HEK293 (cell line): ENCODE measurements around the gene PARS2.

Experiments
- CTCF ChIA-PET: fragments of 350-600 bp; formaldehyde crosslinking; extraction: SDS; loops from one replicate; lab custom pipeline; 2021; ENCODE audit warnings: antibody characterized with exemption; lab: Yijun Ruan, JAX
- POLR2A ChIA-PET: fragments of 300-600 bp; formaldehyde crosslinking; extraction: SDS; loops from one replicate; lab custom pipeline; 2020; ENCODE audit warnings: antibody characterized with exemption, inconsistent platforms; lab: Yijun Ruan, JAX
- H3K27ac ChIP-seq: fragments of 200-500 bp; sonication (Bioruptor generic); 2 replicates; pipeline ENCODE4 v1.5.1; 2014; ENCODE audit warnings: low read depth, low read length, control low read depth, inconsistent platforms; ENCODE audit errors: extremely low read depth
- H3K36me3 ChIP-seq, 2 experiments: fragments of 200-500 bp in 1 of 2; sonication (Bioruptor generic) in 1 of 2; 1 replicate in 1 of 2; 2 replicates in 1 of 2; pipeline ENCODE4 v1.5.1; 2014 to 2017; ENCODE audit warnings: inconsistent platforms in 2 of 2, low read length in 2 of 2; ENCODE audit not compliant: control insufficient read depth in 2 of 2, insufficient read depth in 1 of 2
- H3K4me1 ChIP-seq: fragments of 200-500 bp; sonication (Bioruptor generic); 2 replicates; pipeline ENCODE4 v1.5.1; 2014; ENCODE audit warnings: mild to moderate bottlenecking, low read length, inconsistent platforms; ENCODE audit not compliant: control insufficient read depth, insufficient read depth
- H3K4me3 ChIP-seq: 2 replicates; pipeline ENCODE4 v1.5.1; 2011; ENCODE audit warnings: low read depth, mild to moderate bottlenecking, control low read depth, low read length, moderate library complexity
- H3K9me3 ChIP-seq: fragments of 200-500 bp; sonication (Bioruptor generic); 2 replicates; pipeline ENCODE4 v1.5.1; 2014; ENCODE audit warnings: low read depth, low read length, inconsistent platforms; ENCODE audit not compliant: control insufficient read depth, insufficient read depth
- ZBTB17 ChIP-seq: fragments of 450-650 bp; formaldehyde crosslinking; IDR thresholded peaks from 2 replicates; pipeline ENCODE4 v1.5.1; 2016; ENCODE audit warnings: missing biosample characterization, missing genetic modification characterization
- ZFP69B ChIP-seq: fragments of 450-650 bp; formaldehyde crosslinking; IDR thresholded peaks from 2 replicates; pipeline ENCODE4 v1.5.1; 2016; ENCODE audit warnings: missing biosample characterization, missing genetic modification characterization
- ZNF626 ChIP-seq: fragments of 450-650 bp; sonication (Bioruptor Pico); formaldehyde crosslinking; IDR thresholded peaks from 2 replicates; pipeline ENCODE4 v1.5.1; 2018; ENCODE audit warnings: missing biosample characterization, missing genetic modification characterization, inconsistent platforms
- TF ChIP-seq, protein P1 (sequence below): fragments of 450-650 bp; formaldehyde crosslinking; conservative IDR thresholded peaks from 2 replicates; pipeline ENCODE4 v1.5.1; 2016; ENCODE audit warnings: low read depth, missing biosample characterization, missing genetic modification characterization
- TF ChIP-seq, protein P2 (sequence below): fragments of 450-650 bp; formaldehyde crosslinking; IDR thresholded peaks from 2 replicates; pipeline ENCODE4 v1.5.1; 2016; ENCODE audit warnings: missing biosample characterization, missing genetic modification characterization
- TF ChIP-seq, protein P3 (sequence below): fragments of 450-650 bp; formaldehyde crosslinking; IDR thresholded peaks from 2 replicates; pipeline ENCODE4 v1.5.1; 2017; ENCODE audit warnings: missing biosample characterization, missing genetic modification characterization
- TF ChIP-seq, protein P4 (sequence below): fragments of 450-650 bp; formaldehyde crosslinking; IDR thresholded peaks from 2 replicates; pipeline ENCODE4 v1.5.0; 2017; ENCODE audit warnings: missing biosample characterization, missing genetic modification characterization, borderline replicate concordance
- TF ChIP-seq, protein P5 (sequence below): fragments of 450-650 bp; formaldehyde crosslinking; IDR thresholded peaks from 2 replicates; pipeline ENCODE4 v1.5.1; 2016; ENCODE audit warnings: missing biosample characterization, missing genetic modification characterization
- TF ChIP-seq, protein P6 (sequence below): fragments of 450-650 bp; formaldehyde crosslinking; IDR thresholded peaks from 2 replicates; pipeline ENCODE4 v1.5.1; 2016; ENCODE audit warnings: missing biosample characterization, missing genetic modification characterization

The PARS2 gene

DNA sequence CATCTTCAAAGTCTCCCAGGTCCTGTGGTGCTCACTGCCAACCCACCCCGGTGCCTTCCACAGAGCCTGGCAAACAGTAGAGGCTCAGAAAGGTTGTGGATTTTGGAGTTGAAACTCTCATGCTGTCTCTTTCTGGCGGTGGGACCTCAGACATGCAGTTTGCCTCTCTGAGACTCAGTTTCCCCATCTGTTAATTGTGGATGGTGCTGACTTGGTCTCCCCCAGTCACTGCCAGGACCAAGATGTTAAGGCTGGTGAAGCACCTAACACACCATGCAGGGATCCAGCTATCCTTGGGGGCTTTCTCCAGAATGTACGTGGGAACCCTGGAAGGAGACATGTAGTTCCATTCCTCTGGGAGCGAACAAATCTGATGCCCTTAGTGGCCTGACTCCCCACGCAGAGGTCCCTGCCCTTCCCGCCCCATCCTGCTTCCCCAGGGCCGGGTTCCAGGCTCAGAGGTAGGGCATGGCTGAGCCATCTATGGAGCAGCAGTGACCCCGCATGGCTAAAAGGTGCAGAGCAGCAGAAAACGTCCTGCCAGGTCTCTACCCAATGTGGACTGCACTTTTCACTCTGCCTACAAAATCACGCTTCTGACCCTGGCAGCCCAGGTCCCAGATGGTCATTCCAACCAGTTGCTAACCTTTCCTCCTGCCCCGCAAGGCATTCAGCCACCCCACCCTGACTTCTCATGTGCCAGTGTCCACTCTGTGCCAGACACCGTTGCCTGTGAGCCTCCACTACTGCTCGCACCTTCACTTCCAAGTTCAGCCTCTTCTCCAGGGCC is 46.0 kb upstream of the PARS2 start (continued):
- TF ChIP-seq, protein P1, sequence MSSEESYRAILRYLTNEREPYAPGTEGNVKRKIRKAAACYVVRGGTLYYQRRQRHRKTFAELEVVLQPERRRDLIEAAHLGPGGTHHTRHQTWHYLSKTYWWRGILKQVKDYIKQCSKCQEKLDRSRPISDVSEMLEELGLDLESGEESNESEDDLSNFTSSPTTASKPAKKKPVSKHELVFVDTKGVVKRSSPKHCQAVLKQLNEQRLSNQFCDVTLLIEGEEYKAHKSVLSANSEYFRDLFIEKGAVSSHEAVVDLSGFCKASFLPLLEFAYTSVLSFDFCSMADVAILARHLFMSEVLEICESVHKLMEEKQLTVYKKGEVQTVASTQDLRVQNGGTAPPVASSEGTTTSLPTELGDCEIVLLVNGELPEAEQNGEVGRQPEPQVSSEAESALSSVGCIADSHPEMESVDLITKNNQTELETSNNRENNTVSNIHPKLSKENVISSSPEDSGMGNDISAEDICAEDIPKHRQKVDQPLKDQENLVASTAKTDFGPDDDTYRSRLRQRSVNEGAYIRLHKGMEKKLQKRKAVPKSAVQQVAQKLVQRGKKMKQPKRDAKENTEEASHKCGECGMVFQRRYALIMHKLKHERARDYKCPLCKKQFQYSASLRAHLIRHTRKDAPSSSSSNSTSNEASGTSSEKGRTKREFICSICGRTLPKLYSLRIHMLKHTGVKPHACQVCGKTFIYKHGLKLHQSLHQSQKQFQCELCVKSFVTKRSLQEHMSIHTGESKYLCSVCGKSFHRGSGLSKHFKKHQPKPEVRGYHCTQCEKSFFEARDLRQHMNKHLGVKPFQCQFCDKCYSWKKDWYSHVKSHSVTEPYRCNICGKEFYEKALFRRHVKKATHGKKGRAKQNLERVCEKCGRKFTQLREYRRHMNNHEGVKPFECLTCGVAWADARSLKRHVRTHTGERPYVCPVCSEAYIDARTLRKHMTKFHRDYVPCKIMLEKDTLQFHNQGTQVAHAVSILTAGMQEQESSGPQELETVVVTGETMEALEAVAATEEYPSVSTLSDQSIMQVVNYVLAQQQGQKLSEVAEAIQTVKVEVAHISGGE (tag by site-specific recombination) = no peak
- TF ChIP-seq, protein P2, sequence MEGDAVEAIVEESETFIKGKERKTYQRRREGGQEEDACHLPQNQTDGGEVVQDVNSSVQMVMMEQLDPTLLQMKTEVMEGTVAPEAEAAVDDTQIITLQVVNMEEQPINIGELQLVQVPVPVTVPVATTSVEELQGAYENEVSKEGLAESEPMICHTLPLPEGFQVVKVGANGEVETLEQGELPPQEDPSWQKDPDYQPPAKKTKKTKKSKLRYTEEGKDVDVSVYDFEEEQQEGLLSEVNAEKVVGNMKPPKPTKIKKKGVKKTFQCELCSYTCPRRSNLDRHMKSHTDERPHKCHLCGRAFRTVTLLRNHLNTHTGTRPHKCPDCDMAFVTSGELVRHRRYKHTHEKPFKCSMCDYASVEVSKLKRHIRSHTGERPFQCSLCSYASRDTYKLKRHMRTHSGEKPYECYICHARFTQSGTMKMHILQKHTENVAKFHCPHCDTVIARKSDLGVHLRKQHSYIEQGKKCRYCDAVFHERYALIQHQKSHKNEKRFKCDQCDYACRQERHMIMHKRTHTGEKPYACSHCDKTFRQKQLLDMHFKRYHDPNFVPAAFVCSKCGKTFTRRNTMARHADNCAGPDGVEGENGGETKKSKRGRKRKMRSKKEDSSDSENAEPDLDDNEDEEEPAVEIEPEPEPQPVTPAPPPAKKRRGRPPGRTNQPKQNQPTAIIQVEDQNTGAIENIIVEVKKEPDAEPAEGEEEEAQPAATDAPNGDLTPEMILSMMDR (tag by site-specific recombination) = peak; percentile 94
- TF ChIP-seq ZNF626 = no peak
- TF ChIP-seq, protein P3, sequence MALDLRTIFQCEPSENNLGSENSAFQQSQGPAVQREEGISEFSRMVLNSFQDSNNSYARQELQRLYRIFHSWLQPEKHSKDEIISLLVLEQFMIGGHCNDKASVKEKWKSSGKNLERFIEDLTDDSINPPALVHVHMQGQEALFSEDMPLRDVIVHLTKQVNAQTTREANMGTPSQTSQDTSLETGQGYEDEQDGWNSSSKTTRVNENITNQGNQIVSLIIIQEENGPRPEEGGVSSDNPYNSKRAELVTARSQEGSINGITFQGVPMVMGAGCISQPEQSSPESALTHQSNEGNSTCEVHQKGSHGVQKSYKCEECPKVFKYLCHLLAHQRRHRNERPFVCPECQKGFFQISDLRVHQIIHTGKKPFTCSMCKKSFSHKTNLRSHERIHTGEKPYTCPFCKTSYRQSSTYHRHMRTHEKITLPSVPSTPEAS (tag by site-specific recombination) = no peak
- no peak for TF ChIP-seq ZBTB17
- TF ChIP-seq, protein P4, sequence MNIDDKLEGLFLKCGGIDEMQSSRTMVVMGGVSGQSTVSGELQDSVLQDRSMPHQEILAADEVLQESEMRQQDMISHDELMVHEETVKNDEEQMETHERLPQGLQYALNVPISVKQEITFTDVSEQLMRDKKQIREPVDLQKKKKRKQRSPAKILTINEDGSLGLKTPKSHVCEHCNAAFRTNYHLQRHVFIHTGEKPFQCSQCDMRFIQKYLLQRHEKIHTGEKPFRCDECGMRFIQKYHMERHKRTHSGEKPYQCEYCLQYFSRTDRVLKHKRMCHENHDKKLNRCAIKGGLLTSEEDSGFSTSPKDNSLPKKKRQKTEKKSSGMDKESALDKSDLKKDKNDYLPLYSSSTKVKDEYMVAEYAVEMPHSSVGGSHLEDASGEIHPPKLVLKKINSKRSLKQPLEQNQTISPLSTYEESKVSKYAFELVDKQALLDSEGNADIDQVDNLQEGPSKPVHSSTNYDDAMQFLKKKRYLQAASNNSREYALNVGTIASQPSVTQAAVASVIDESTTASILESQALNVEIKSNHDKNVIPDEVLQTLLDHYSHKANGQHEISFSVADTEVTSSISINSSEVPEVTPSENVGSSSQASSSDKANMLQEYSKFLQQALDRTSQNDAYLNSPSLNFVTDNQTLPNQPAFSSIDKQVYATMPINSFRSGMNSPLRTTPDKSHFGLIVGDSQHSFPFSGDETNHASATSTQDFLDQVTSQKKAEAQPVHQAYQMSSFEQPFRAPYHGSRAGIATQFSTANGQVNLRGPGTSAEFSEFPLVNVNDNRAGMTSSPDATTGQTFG (tag by site-specific recombination) = no peak
- TF ChIP-seq, protein P5, sequence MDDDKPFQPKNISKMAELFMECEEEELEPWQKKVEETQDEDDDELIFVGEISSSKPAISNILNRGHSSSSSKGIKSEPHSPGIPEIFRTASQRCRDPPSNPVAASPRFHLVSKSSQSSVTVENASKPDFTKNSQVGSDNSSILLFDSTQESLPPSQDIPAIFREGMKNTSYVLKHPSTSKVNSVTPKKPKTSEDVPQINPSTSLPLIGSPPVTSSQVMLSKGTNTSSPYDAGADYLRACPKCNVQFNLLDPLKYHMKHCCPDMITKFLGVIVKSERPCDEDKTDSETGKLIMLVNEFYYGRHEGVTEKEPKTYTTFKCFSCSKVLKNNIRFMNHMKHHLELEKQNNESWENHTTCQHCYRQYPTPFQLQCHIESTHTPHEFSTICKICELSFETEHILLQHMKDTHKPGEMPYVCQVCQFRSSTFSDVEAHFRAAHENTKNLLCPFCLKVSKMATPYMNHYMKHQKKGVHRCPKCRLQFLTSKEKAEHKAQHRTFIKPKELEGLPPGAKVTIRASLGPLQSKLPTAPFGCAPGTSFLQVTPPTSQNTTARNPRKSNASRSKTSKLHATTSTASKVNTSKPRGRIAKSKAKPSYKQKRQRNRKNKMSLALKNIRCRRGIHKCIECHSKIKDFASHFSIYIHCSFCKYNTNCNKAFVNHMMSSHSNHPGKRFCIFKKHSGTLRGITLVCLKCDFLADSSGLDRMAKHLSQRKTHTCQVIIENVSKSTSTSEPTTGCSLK (tag by site-specific recombination) = no peak

DNA sequence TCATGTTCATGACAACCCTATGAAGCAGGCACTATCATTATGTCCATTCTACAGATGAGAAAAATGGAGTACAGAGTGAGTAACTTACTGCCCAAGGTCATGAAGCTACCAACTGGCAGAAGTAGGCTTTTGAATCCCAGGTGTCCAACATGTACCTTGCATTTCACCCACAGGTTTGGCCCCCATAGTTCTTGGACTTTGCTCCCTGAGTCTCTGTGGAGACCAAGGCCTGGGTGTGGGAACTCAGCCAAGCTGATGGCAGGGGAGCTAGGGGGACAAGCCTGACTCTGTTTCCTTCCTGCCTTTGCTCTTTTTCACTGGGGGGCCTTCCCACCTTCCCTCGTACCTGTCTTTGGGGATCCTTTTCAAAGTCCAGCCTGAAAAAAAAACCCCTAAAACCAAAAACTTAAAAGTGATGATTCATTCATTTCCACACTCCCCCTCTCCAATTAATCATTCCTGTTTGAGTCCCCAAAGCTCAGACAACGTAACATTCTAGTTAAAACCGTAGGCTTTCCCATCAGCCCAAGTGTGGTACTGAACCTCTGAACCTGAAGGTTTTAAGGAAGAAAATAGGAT is 45.3 kb upstream of the PARS2 start:
- Histone ChIP-seq H3K4me3 (no peak overlapping the region), H3K4me1 (no peaks in the 10 kb centered on the region), H3K9me3 (no peaks in the 10 kb centered on the region), H3K36me3 (no peaks in the 10 kb centered on the region)
- CTCF ChIA-PET = interaction anchor here (0.5 to 2.4 kb wide), 24 partner anchors 10 to 1324 kb away, joined by 3 to 12 read pairs (median 3); no protein-coding TSS in a partner anchor
- TF ChIP-seq, protein P6, sequence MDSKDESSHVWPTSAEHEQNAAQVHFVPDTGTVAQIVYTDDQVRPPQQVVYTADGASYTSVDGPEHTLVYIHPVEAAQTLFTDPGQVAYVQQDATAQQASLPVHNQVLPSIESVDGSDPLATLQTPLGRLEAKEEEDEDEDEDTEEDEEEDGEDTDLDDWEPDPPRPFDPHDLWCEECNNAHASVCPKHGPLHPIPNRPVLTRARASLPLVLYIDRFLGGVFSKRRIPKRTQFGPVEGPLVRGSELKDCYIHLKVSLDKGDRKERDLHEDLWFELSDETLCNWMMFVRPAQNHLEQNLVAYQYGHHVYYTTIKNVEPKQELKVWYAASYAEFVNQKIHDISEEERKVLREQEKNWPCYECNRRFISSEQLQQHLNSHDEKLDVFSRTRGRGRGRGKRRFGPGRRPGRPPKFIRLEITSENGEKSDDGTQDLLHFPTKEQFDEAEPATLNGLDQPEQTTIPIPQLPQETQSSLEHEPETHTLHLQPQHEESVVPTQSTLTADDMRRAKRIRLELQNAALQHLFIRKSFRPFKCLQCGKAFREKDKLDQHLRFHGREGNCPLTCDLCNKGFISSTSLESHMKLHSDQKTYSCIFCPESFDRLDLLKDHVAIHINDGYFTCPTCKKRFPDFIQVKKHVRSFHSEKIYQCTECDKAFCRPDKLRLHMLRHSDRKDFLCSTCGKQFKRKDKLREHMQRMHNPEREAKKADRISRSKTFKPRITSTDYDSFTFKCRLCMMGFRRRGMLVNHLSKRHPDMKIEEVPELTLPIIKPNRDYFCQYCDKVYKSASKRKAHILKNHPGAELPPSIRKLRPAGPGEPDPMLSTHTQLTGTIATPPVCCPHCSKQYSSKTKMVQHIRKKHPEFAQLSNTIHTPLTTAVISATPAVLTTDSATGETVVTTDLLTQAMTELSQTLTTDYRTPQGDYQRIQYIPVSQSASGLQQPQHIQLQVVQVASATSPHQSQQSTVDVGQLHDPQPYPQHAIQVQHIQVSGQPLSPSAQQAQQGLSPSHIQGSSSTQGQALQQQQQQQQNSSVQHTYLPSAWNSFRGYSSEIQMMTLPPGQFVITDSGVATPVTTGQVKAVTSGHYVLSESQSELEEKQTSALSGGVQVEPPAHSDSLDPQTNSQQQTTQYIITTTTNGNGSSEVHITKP (tag by site-specific recombination) = peak; percentile 84
- no peak for TF ChIP-seq ZFP69B (tag by site-specific recombination)
- TF ChIP-seq, all 188 proteins: peak for 1
- POLR2A ChIA-PET = interaction anchor here (0.6 kb wide), 1 partner anchor 321 kb away, joined by 3 read pairs; no protein-coding TSS in a partner anchor
- H3K27ac ChIP-seq = no peak overlapping the region
